Measurements from ENCODE around the gene HNRNPC.

The HNRNPC gene

GRCh38 chr14:21204167-21205025, 64.8 kb downstream of the HNRNPC start:
- no peak for TF ChIP-seq ZFX (IDR thresholded peaks at IDR 0.05; ENCODE audit: borderline replicate concordance)
- no peak for TF ChIP-seq CTCF (IDR thresholded peaks at IDR 0.05)
- H3K27ac ChIP-seq: no peak overlapping the region

- H3K27ac ChIP-seq: no peak overlapping the region
- TF ChIP-seq ZFX (IDR thresholded peaks at IDR 0.05; ENCODE audit: borderline replicate concordance) (no peak), CTCF (IDR thresholded peaks at IDR 0.05) (no peak)
Observed at GRCh38 chr14:21203470-21204166, 65.6 kb downstream of the HNRNPC start.

GRCh38 chr14:21202463-21203358, 66.5 kb downstream of the HNRNPC start:
- H3K27ac ChIP-seq: no peak overlapping the region
- TF ChIP-seq CTCF (IDR thresholded peaks at IDR 0.05): no peak

- no peak overlapping the region for H3K27ac ChIP-seq
- TF ChIP-seq CTCF (IDR thresholded peaks at IDR 0.05) (no peak), ZFX (IDR thresholded peaks at IDR 0.05; ENCODE audit: borderline replicate concordance) (no peak)
Observed at GRCh38 chr14:21201732-21202462, 67.3 kb downstream of the HNRNPC start.

- H3K27ac ChIP-seq: no peak overlapping the region
- TF ChIP-seq CTCF (IDR thresholded peaks at IDR 0.05) (no peak), ZFX (IDR thresholded peaks at IDR 0.05; ENCODE audit: borderline replicate concordance) (no peak)
Observed at GRCh38 chr14:21200752-21201461, 68.3 kb downstream of the HNRNPC start.

Data from 22Rv1 (cell line).